Measurements from ENCODE around the gene DMRTA2.

GRCh38 chr1:50462964-50463363, 39.7 kb upstream of the DMRTA2 start:
- TF ChIP-seq POLR2A (IDR thresholded peaks at IDR 0.05; ENCODE audit: extremely low read depth, insufficient read length), result no peak
- TF ChIP-seq MAX (IDR thresholded peaks at IDR 0.05; ENCODE audit: low read depth, low read length), result no peak

Measured in NB4 (cell line).